K562 (cell line): ENCODE measurements around the gene TRMT112. TPM values are rescaled to one million over a fixed set of nuclear protein-coding genes. Genes with fewer than 3 reads are reported as not detected.

Experiments
- AFF1 ChIP-seq, 2 experiments: fragments of 450-650 bp; IDR thresholded peaks; 2 replicates each; pipeline ENCODE4 v1.6.1; 2018; ENCODE audit warnings: mild to moderate bottlenecking in 2 of 2, low read depth in 1 of 2; ENCODE audit not compliant: partially characterized antibody in 2 of 2
- ELF2 ChIP-seq: fragments of 250-450 bp; sonication (Bioruptor Pico); IDR thresholded peaks from 2 replicates; pipeline ENCODE4 v1.5.0; 2021; ENCODE audit warnings: mild to moderate bottlenecking
- GTF2E2 ChIP-seq: fragments of 200-800 bp; sonication (Bioruptor generic); IDR thresholded peaks from 2 replicates; pipeline ENCODE4 v1.6.1; 2016; ENCODE audit warnings: missing genetic modification characterization, missing compliant biosample characterization
- JUN ChIP-seq, 2 experiments: sonication (generic) in 1 of 2; formaldehyde crosslinking in 1 of 2; IDR thresholded peaks; 2 replicates each; pipeline versions ENCODE4 v1.6.1 to v1.8.0; 2012 to 2022; ENCODE audit warnings: borderline replicate concordance in 2 of 2, mild to moderate bottlenecking in 2 of 2, improper control_type of control experiment in 1 of 2, low read depth in 1 of 2, low read length in 1 of 2, missing genetic modification reagents in 1 of 2
- NUFIP1 ChIP-seq: fragments of 450-650 bp; IDR thresholded peaks from 2 replicates; pipeline ENCODE4 v1.6.1; 2018; ENCODE audit not compliant: partially characterized antibody
- RFX7 ChIP-seq: fragments of 250-450 bp; sonication (Bioruptor Pico); IDR thresholded peaks from 2 replicates; pipeline ENCODE4 v1.5.1; 2021; ENCODE audit warnings: mild to moderate bottlenecking
- STAT5B ChIP-seq: fragments of 250-450 bp; sonication (Bioruptor Pico); IDR thresholded peaks from 2 replicates; pipeline ENCODE4 v1.8.0; 2021; ENCODE audit warnings: mild to moderate bottlenecking, inconsistent platforms
- TCF7 ChIP-seq: sonication (generic); IDR thresholded peaks from 2 replicates; pipeline ENCODE4 v1.6.1; 2016; ENCODE audit warnings: antibody characterized with exemption, borderline replicate concordance
- ZNF407 ChIP-seq: fragments of 450-650 bp; IDR thresholded peaks from 2 replicates; pipeline ENCODE4 v1.6.1; 2016; ENCODE audit warnings: low read depth
- ZNF507 ChIP-seq: conservative IDR thresholded peaks from 2 replicates; pipeline ENCODE4 v1.6.1; 2017; ENCODE audit warnings: missing genetic modification characterization, missing compliant biosample characterization
- polyA plus RNA-seq, 8 experiments: library from polyadenylated mRNA; depleted of rRNA in 4 of 8; stranded (reverse) in 5 of 8; unstranded in 3 of 8; fragments of >200 nt; fragmentation: Nextera tagmentation in 2 of 8; fragmentation: Illumina TruSeq in 1 of 8; extraction: Ambion mirVana in 2 of 8; extraction: Trizol in 1 of 8; gene quantifications; 2 replicates each; pipeline versions ENCODE4 v1.2.1 to v1.2.3, GENCODE V29; 2011 to 2014; ENCODE audit warnings: inconsistent platforms in 1 of 8, missing spikeins in 1 of 8
- total RNA-seq, 7 experiments: library from RNA; depleted of rRNA in 6 of 7; stranded (reverse); fragments of >200 nt in 6 of 7; fragmentation: Illumina TruSeq in 2 of 7; extraction: Trizol in 2 of 7; gene quantifications; 2 replicates each; pipeline versions ENCODE4 v1.2.1 to v1.2.3, GENCODE V29; 2011 to 2021; ENCODE audit warnings: low replicate concordance in 1 of 7

Gene TRMT112
- total and polyA plus RNA-seq, 9 of the 15 experiments (the other 6 are each of a cell fraction or from before 2014, with no cell fraction given), result 162 to 444 (median 300) TPM

DNA sequence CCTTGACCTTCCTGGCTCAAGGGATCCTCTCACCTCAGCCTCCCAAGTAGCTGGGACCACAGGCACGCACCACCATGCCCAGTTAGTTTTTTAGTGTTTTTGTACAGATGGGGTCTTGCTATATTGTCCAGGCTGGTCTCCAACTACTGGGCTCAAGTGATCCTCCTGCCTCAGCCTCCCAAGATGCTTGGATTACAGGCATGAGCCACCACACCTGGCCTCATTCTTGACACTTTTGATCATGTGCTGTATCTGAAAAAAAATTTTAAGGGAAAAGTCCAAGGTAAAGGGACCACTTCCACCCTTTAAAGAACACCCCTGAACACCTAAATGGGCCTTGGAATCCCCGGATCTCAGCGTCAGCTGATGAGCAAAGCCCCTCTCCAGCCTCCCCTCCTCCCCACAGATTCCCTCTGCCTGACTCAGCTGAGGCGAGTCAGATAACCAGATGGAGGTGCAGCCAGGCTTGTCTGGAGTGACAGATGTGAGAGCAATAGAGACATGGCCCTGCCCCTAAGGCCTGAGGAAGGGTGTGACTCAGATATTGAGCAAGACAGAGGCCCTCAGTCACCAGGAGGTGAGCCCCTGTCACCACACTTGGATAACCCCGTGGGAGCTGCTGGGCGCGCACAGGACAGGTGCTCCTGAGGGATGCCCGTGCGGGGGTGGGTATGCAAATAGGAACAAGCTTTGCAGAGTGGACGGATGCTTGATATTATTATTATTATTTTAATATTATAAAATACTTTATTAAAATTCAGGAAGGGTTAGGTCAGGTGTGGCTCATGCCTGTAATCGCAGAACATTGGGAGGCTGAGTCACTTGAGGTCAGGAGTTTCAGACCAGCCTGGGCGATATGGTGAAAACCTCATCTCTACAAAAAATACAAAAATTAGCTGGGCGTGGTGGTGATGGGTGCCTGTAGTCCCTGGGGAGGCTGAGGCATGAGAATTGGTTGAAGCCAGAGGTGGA is 17.7 kb upstream of the TRMT112 start (continued):
- TF ChIP-seq ZNF407 (no peak), RFX7 (no peak), AFF1 (IDR thresholded peaks at IDR 0.05; ENCODE audit: low read depth in 1 of 2, partially characterized antibody in 2 of 2) (peak in 1 of 2 experiments; percentile 91), ZNF507 (tag) (no peak), STAT5B (CRISPR knock-in tag) (no peak), GTF2E2 (tag) (no peak), ELF2 (CRISPR knock-in tag) (no peak), JUN (IDR thresholded peaks at IDR 0.05; ENCODE audit: borderline replicate concordance, low read depth, low read length) (peak; percentile 97), JUN (CRISPR knock-in tag; IDR thresholded peaks at IDR 0.05; ENCODE audit: borderline replicate concordance) (peak; percentile 95), NUFIP1 (no peak), TCF7 (peak; percentile 72; the same call in 1 of the 2 replicates)
